IPS-18c (cell line): ENCODE data around the gene RNFT2.
A peak's percentile ranks its signal among the peaks of the same experiment; 100 is the strongest.

Source experiments
- H3K4me3 ChIP-seq: 2 replicates; pipeline ENCODE4 v1.7.0; 2013; ENCODE audit warnings: low read depth, mild to moderate bottlenecking, low read length, moderate library complexity; ENCODE audit not compliant: insufficient read depth
- H3K9me3 ChIP-seq: one replicate; pipeline ENCODE4 v1.6.1; 2013; ENCODE audit warnings: mild to moderate bottlenecking, low read length, moderate library complexity; ENCODE audit not compliant: control insufficient read depth, insufficient read depth

Gene RNFT2, protein sequence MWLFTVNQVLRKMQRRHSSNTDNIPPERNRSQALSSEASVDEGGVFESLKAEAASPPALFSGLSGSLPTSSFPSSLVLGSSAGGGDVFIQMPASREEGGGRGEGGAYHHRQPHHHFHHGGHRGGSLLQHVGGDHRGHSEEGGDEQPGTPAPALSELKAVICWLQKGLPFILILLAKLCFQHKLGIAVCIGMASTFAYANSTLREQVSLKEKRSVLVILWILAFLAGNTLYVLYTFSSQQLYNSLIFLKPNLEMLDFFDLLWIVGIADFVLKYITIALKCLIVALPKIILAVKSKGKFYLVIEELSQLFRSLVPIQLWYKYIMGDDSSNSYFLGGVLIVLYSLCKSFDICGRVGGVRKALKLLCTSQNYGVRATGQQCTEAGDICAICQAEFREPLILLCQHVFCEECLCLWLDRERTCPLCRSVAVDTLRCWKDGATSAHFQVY

DNA sequence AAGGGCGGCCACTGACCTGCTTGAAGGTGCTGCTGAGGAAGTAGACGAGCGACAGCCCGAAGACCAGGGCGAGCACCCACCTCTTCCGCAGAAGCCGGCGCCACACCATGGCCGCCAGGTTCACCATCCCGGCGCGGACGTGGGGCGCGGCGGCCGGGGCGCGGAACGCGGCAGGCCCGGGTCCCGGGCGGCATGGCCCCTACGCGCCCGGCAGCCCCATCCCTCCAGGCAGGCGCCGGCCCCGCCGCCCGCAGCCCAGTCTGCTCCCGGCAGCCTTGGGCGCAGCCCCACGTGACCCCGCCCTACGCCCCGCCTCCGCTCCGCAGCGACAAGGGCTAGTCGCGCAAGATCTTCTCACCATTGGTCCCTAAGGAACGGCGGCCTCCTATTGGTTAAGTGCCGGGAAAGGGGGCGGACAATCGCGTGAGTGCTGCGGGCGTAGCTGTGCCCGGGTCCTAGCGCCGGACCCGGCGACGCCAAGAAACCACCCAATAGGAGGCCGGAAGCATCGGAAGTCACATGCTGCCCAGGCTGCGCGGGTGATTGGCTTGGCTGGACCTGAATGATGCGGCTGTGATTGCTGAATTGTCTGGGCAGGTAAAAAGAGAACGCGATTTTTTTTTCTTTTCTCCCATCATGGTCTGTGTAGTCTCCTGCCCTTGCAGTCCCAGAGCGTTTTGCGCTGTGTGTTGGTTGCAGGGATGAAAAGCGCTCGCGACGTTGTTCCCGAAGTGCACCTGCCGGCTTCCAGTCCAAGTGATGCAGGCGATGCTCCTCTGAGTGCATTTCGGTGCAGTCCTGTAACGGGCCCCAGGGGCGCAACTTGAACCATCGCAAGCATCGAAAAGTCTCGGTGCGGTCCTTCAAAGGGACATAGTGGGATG, at the start of gene RNFT2, which contains the start of gene SPRING1:
Gene RNFT2 (plus strand): TSS at position 542 of the 884 bp plus-strand sequence. CDS start 2,183 bp downstream, outside the sequence.
Gene SPRING1 (minus strand): TSS at position 296 of the 884 bp plus-strand sequence. CDS start 169 bp downstream, at position 127.
- Histone ChIP-seq H3K9me3 (peaks cover 3% of the 10 kb centered on the region), H3K4me3 (peak within 1 kb of the TSS; percentile 88)

DNA sequence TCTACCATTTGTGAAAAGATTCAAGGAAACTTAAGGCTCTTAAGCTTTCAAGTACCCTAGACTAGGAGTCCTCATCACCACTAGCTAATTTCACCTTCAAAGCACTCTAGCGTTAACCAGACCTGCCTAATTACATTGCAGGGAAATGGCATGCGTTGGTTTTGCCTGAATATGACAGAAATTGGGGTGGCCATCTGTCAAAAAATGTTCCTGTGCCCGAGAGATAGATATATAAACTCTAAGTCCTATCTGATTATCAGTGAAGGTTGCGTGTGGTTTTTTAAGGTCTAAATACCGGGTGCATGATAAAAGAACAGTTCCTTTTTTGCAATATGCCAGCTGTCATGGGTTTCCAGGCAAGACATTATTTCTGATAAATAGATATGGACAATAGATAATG, 48.6 kb upstream of the RNFT2 start:
- H3K9me3 ChIP-seq = no peaks in the 10 kb centered on the region
- no peak overlapping the region for H3K4me3 ChIP-seq

DNA sequence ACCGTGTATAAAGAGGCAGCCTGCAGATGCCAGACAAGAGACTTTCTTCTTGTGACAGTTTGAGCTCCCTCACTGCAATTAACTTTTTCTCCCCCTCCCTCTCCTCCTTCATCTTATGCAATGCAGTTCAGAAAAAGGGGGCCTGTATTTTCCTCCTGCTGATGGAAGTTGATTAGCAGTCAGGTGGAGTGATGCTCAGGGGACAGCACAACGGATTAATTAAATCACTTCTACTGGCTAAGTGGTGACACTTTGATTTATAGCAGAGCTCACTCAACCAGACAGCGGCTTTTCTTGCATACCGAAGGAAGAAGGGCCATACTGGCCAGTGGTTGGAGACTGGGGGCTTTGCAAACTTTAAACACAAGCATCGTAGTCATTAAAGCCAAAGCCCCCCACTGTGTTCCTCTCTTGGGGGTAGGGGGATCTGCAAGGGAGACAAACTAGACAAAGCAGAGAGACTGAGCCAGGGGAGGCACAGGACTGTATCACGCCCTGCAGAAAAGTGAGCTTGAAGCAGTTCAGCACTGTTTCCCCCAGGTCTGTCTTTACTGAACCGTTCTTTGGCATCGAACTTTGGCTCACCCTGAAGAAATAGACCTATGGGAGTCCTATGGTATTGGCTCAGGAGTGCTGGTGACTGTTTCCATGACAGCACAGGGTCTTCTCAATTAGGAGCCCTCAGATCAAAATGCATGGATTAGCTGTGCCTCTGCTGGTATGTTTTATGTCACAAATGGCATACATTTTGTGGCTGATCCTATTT, 48.0 kb upstream of the RNFT2 start:
- Histone ChIP-seq H3K9me3 (no peaks in the 10 kb centered on the region), H3K4me3 (no peak overlapping the region)

DNA sequence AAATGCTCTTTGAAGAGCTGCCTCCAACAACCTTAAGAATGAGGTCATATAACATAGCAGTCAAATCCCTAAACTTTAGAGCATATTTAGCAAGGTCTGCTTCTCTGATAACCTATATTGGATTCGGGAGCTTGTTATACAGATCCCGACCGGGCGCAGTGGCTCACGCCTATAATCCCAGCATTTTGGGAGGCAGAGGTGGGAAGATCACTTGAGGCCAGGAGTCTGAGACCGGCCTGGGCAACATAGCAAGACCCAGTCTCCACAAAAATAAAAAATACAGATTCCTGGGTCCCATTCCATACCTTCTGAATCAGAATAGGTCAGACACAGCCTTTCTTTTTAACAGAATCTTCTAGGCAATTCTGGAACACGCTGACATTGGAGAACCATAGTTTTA, 46.9 kb upstream of the RNFT2 start:
- H3K9me3 ChIP-seq = no peaks in the 10 kb centered on the region

DNA sequence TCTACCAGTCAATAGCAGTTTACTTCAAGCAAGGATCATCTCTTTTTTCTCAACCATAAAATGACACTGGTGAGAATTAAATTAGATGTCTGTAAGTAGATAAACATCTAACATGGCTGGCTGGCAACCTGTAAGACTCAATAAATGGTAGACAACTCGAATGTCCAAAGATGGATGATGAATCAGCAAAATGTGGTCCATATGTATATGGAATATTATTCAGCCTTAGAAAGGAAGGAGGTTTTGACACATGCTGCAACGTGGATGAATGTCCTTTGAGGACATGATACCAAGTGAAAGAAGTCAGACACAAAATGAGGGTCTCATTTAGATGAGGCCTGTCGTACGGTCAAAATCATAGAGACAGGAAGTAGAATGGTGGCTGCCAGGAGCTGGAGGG, 46.5 kb upstream of the RNFT2 start:
- Histone ChIP-seq H3K4me3 (no peak overlapping the region), H3K9me3 (no peaks in the 10 kb centered on the region)

More for the DNA sequence above, 46.9 kb upstream of the RNFT2 start:
- no peak overlapping the region for H3K4me3 ChIP-seq

DNA sequence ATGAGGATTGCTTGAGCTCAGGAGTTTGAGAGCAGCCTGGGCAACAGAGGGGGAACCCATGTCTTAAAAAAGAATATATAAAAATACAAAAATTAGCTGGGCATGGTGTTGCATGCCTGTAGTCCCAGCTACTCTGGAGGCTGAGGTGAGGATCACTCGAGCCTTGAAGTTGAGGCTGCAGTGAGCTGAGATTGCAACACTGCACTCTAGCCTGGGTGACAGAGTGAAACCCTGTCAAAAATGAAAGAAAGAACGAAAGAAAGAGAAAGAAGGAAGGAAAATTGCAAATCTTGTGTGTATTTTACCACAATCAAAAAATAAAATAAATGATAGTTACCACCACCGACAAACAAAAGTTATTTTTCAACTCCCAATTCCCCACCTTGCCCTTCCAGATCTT, 45.5 kb upstream of the RNFT2 start:
- H3K9me3 ChIP-seq = no peaks in the 10 kb centered on the region
- H3K4me3 ChIP-seq = no peak overlapping the region

DNA sequence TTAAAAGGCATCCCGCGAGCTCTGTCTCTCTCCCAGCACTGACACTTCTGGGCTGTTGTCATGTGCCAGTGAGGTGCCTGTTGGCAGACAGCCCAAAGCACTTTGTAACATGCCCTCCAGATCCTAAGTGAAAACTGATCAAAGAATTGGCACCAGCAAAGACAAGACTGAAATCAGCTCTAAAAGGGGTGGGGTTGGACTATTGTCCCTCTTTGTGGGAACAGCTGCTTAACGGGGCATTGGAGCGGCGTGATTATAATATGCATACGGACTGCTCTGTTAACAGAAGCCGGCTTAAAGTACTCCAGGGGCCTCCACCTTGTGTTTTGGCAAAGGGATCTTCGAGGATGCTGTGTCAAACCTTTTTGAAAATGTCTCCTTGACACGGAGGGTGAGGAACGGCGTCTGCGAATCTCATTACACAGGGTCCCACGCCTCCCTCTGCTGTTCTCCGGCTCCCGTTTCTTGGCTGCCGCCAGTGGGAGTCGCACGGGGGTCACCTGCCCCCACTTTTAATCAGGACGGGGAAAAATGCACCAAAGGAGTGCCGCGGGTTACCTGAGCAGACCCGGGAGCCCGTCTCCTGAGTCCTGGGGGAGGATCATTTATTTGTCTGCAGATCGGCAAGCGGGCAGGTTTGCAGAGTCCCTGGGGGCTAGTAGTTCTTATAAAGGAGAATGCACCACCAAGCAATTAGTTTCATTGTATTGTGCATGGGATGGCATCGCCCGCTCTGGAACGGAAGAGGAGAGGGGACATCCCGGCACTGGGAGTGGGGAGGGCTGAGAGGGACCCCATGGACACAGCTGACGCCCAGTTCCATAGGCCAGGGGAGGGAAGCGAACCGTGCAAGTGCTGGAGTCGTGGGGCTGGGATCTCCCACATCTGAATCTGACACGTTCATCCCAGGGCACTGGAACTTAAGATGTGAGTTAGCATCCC, 44.6 kb upstream of the RNFT2 start:
- peak overlapping the region; percentile 46; the same call in 1 of the 2 replicates for H3K4me3 ChIP-seq

DNA sequence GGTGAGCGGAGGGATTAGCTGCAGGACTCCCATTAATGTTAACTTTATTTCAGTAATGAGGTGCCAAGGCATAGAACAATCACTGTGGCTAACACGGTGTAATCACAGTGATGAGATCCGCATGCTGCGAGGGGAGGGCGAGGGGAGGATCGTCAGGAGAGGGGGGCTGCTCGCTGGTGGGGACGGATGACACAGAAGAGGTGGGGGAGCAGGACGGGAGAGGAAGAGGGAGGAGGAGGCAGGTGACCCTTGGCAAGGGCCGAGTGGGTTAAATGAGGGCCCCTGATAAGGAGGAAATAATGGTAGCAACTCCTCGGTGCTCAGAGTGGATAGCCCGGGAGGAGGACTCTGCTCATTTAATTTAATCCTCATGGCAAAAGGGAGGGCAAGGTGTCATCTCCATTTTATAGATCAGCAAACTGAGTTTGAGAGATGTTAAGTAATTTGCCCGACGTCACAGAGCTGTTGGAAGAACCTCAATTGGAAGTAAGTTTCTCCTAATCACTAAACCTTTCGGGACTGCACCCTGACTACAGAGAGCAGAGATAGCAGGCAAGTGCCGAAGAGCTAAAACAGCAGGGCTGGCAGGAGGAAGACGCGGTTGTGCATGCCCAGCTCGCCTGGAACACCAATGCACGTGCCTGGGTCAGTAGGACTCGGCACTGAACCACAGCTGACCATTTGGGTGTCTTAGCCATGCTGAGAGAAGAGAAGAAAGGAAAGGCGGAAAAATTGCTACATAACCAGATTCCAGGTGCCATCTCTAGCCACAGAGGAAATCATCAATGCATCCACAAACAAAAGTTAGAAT, 43.3 kb upstream of the RNFT2 start:
- no peak overlapping the region for H3K4me3 ChIP-seq
- H3K9me3 ChIP-seq = no peaks in the 10 kb centered on the region

More for the DNA sequence above, 44.6 kb upstream of the RNFT2 start:
- H3K9me3 ChIP-seq = no peaks in the 10 kb centered on the region

DNA sequence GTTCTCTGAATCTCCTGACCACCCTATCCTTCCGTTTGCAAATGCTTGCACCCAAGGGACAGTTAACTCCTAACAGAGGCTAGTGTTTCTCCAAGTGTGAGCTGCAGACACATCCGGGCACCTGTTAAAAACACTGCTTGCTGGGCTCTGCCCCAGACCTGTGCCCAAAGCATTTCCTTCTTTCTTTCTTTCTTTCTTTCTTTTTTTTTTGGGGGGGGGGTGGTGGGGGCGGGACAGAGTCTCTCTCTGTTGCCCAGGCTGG, 42.7 kb upstream of the RNFT2 start:
- Histone ChIP-seq H3K9me3 (no peaks in the 10 kb centered on the region), H3K4me3 (no peak overlapping the region)

DNA sequence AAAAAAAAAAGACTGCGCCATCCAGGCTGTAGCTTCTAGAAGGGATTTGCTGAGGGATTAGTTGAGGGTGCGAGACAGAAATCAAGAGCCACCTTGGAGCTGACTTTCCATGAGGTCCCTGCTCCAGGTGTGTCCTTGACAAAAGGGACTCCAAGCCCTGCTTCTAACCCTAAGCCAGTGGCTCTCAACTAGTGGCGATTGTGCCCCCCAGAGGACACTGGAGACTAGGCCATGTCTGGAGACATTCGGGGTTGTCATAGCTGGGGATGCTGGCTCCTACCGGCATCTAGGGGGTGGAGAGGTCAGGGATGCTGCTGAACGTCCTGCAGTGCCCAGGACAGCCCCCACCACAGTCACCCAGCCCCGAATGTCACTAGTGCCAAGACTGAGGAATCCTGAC, 40.8 kb upstream of the RNFT2 start:
- Histone ChIP-seq H3K9me3 (no peaks in the 10 kb centered on the region), H3K4me3 (no peak overlapping the region)

DNA sequence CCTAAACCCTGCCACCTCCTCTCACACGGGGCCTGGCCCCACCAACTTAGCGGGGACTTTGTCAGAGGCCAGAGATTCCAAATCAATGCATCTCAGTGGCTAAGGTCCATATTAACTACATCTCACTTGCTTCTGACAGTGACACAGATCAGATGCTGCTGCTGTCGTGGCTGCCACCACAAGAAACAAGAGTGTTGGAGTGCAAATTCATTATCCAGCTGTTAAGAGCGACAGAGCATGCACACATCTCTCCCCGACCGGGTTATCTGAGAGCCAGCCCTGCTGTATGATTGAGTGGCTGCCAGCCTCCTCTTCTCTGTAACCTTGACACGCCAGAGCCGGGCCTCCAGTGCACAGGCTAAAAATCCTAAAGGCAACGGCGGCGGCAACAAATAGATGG, 40.4 kb upstream of the RNFT2 start:
- Histone ChIP-seq H3K4me3 (no peak overlapping the region), H3K9me3 (no peaks in the 10 kb centered on the region)

DNA sequence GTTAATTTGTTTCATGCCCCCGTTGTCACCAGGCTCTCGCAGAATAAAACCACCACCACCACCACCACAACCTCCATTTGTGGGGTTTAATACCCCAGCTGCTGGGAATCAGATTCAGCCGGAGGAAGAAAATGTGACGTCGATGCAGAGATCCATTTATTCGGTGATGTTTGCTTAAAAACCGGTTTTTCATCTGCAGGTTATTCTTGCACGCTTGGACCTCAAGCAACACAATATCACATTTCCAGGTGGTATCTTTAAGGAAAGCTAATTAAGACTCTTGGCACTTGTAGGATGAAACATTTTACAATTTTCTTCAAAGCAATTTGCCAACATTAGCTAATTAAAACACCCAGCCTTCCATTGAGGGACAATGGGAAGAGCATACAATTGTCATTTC, 40.0 kb upstream of the RNFT2 start:
- H3K4me3 ChIP-seq = no peak overlapping the region
- no peaks in the 10 kb centered on the region for H3K9me3 ChIP-seq

DNA sequence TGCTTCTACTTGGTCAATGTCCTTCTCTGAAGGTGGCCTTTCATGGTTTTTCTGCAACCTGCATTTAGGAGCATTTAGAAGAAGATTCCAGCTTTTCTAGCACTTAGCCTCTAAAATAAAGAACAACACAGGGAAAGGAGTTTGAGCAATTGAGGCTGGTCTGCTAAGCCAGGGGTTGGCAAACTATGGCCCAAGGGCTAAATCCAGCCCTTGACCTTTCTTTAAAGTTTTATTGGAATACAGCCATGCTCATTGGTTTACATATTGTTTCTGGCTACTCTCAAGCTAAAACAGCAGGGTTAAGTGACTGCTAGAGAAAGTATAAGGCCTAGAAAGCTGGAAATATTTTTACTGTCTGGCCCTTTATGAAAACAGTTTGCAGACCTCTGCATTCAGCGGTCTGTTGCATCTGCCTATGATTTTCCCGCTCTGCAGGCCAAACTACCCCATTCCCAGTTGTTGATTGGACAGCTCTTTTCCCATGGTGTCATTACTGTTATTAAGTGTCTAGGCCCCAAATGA, 39.5 kb upstream of the RNFT2 start:
- H3K9me3 ChIP-seq = no peaks in the 10 kb centered on the region
- H3K4me3 ChIP-seq = no peak overlapping the region

DNA sequence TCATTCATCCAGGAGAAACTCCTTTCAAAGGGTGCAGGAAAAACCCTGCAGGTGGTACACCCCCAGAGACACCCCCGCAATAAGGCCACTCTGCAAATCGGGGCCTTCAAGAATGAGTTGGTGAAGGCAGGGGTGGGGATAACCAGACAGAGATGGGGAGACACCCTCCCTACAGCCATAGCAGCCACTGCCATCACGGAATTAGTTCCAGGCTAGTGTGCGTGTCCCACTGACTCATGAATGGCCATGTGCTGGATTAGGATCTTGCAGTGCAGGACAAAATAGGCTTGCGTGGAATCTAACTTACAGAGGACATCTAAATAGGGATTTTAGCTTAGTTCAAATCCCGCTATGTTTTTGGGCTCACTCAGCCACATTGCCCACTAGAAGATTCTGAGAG, 38.0 kb upstream of the RNFT2 start:
- H3K9me3 ChIP-seq = no peaks in the 10 kb centered on the region

DNA sequence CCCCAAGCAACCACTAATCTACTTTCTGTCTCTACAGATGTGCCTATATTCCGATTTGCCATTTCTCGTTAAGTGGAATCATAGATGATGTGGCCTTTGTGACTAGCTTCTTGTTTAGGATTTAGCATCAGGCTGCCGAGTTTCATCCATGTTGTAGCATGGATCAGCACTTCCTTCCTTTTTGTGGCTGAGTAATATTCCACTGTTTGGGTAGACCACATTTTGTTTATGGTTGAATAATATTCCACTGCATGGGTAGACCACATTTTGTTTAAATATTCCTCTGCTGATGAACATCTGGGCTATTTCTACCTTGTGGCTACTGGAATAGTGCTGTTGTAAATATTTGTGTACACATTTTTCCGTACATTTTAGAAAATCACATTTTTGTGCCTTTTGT, 36.7 kb upstream of the RNFT2 start:
- H3K9me3 ChIP-seq = no peaks in the 10 kb centered on the region
- no peak overlapping the region for H3K4me3 ChIP-seq

More for the DNA sequence above, 38.0 kb upstream of the RNFT2 start:
- H3K4me3 ChIP-seq = no peak overlapping the region
